Keratinocyte (primary cell): ENCODE results near the gene FAM124A. TPM values are rescaled to one million over a fixed set of nuclear protein-coding genes. Genes with fewer than 3 reads are reported as not detected.

ENCODE experiments used
- DNase-seq: peaks from one replicate; pipeline ENCODE4 v3.0.0-alpha.2; 2011; ENCODE audit warnings: low read depth, missing footprints, low spot score
- FAIRE-seq: peaks from 2 replicates; lab custom pipeline; 2011; peaks lifted over from hg19 to GRCh38; lab: Jason Lieb, UNC
- H2AFZ ChIP-seq: 2 replicates; pipeline ENCODE4 v1.6.0; 2012; ENCODE audit warnings: low read length, control low read depth, inconsistent platforms; ENCODE audit not compliant: control insufficient read depth
- H3K27ac ChIP-seq: 2 replicates; pipeline ENCODE4 v1.5.1; 2011; ENCODE audit warnings: low read length; ENCODE audit not compliant: control insufficient read depth, insufficient read depth
- H3K27me3 ChIP-seq: 3 replicates; pipeline ENCODE4 v1.6.0; 2011; ENCODE audit warnings: low read length; ENCODE audit not compliant: control insufficient read depth, insufficient read depth; ENCODE audit errors: extremely low read depth
- H3K36me3 ChIP-seq, 2 experiments: 2 replicates in 1 of 2; 3 replicates in 1 of 2; pipeline ENCODE4 v1.5.1; 2011; ENCODE audit warnings: low read length in 2 of 2, mild to moderate bottlenecking in 1 of 2; ENCODE audit not compliant: control insufficient read depth in 2 of 2, insufficient read depth in 2 of 2; ENCODE audit errors: extremely low read depth in 1 of 2
- H3K4me1 ChIP-seq: 3 replicates; pipeline ENCODE4 v1.5.1; 2011; ENCODE audit warnings: low read length; ENCODE audit not compliant: control insufficient read depth, insufficient read depth; ENCODE audit errors: extremely low read depth
- H3K4me2 ChIP-seq: 3 replicates; pipeline ENCODE4 v1.6.0; 2011; ENCODE audit warnings: low read depth, low read length; ENCODE audit not compliant: control insufficient read depth, insufficient read depth; ENCODE audit errors: extremely low read depth
- H3K4me3 ChIP-seq, 3 experiments: fragments of 200-600 bp in 1 of 3; sonication (generic) in 1 of 3; 2 replicates in 2 of 3; 3 replicates in 1 of 3; pipeline ENCODE4 v1.5.1; 2011 to 2016; ENCODE audit warnings: low read length in 3 of 3, mild to moderate bottlenecking in 3 of 3, control low read depth in 2 of 3, inconsistent platforms in 1 of 3, low read depth in 1 of 3, mixed read lengths in 1 of 3, mixed run types in 1 of 3, moderate library complexity in 1 of 3; ENCODE audit not compliant: control insufficient read depth in 2 of 3, insufficient read depth in 2 of 3; ENCODE audit errors: extremely low read depth in 1 of 3
- H3K79me2 ChIP-seq: 2 replicates; pipeline ENCODE4 v1.6.0; 2012; ENCODE audit warnings: low read length; ENCODE audit not compliant: control insufficient read depth, insufficient read depth
- H3K9ac ChIP-seq: 3 replicates; pipeline ENCODE4 v1.6.0; 2011; ENCODE audit warnings: low read length; ENCODE audit not compliant: control insufficient read depth, insufficient read depth; ENCODE audit errors: extremely low read depth
- H3K9me1 ChIP-seq: 3 replicates; pipeline ENCODE4 v1.6.0; 2011; ENCODE audit warnings: low read length; ENCODE audit not compliant: control insufficient read depth, insufficient read depth; ENCODE audit errors: extremely low read depth
- H3K9me3 ChIP-seq: 2 replicates; pipeline ENCODE4 v1.5.1; 2012; ENCODE audit warnings: low read depth, low read length; ENCODE audit not compliant: control insufficient read depth
- H4K20me1 ChIP-seq: 3 replicates; pipeline ENCODE4 v1.6.0; 2011; ENCODE audit warnings: low read length; ENCODE audit not compliant: control insufficient read depth, insufficient read depth; ENCODE audit errors: extremely low read depth
- CTCF ChIP-seq, 3 experiments: IDR thresholded peaks in 1 of 3; conservative IDR thresholded peaks in 1 of 3; optimal IDR thresholded peaks in 1 of 3; 2 replicates in 2 of 3; 3 replicates in 1 of 3; pipeline versions ENCODE3 to v1.5.1; 2011; ENCODE audit warnings: low read length in 3 of 3, mild to moderate bottlenecking in 3 of 3, moderate library complexity in 2 of 3, control low read depth in 1 of 3, inconsistent platforms in 1 of 3; ENCODE audit not compliant: insufficient read depth in 2 of 3; ENCODE audit errors: extremely low read depth in 1 of 3
- EZH2 ChIP-seq: IDR thresholded peaks from one replicate; pipeline ENCODE4 v1.6.1; 2012; ENCODE audit warnings: inconsistent platforms, mild to moderate bottlenecking, low read length, moderate library complexity
- dilution Hi-C: fragments of 300-500 bp; cut with MboI; formaldehyde crosslinking; loops from one replicate; pipeline ENCODE4 v1.7.0; 2020; ENCODE audit warnings: low sequenced_read_pairs; ENCODE audit not compliant: extremely low pct_ligation_motif_present
- polyA plus RNA-seq, 5 experiments: library from polyadenylated mRNA; depleted of rRNA in 3 of 5; stranded (reverse) in 3 of 5; stranded (forward) in 1 of 5; unstranded in 1 of 5; fragments of >200 nt; gene quantifications; 1 replicate in 1 of 5; 2 replicates in 3 of 5; 3 replicates in 1 of 5; pipeline versions ENCODE4 v1.2.1 to v1.2.3, GENCODE V29; 2011 to 2012; ENCODE audit warnings: missing spikeins in 2 of 5, low read depth in 1 of 5, low replicate concordance in 1 of 5

The FAM124A gene
- polyA plus RNA-seq, 1 donor (not counting 4 experiments of a cell fraction or from before 2014, with no cell fraction given) = 0.05 TPM

DNA sequence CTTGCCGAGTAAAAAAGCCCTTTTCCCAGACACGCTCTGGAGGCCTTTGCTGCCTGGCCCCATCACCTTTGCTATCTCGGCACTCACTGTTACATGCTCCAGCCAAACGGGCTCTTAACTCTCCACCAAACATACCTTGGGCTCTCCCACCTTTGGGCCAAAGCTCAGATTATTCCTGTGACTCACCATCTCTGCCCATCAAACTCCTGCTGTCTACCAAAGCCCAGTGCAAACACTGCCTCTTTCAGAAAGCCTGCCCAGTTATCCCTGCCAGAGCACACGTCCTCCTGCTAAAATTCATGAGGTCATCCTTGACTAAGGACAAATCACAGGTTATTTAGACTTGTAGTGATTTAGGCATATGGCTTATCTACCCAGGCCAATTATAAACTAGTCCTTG, 69.1 kb downstream of the FAM124A start:
- H3K4me2 ChIP-seq = no peak overlapping the region
- no peaks in the 10 kb centered on the region for H3K9me1 ChIP-seq
- H3K9ac ChIP-seq = no peak overlapping the region
- TF ChIP-seq EZH2 (no peak), CTCF (optimal IDR thresholded peaks at IDR 0.05 in 1 of 3, IDR thresholded peaks at IDR 0.05 in 1 of 3, conservative IDR thresholded peaks at IDR 0.05 in 1 of 3; ENCODE audit: extremely low read depth in 1 of 3, insufficient read depth in 2 of 3, low read length in 3 of 3) (no peak)
- H3K36me3 ChIP-seq = no peaks in the 10 kb centered on the region
- no peak overlapping the region for H2AFZ ChIP-seq
- H3K4me3 ChIP-seq = no peak overlapping the region
- DNase-seq = no peak
- H3K79me2 ChIP-seq = no peaks in the 10 kb centered on the region
- peaks cover 13% of the 10 kb centered on the region for H3K27me3 ChIP-seq
- H4K20me1 ChIP-seq = no peaks in the 10 kb centered on the region
- no peaks in the 10 kb centered on the region for H3K4me1 ChIP-seq
- no peak for FAIRE-seq
- H3K27ac ChIP-seq = no peak overlapping the region
- dilution Hi-C loops = no loop called here
- H3K9me3 ChIP-seq = no peaks in the 10 kb centered on the region

DNA sequence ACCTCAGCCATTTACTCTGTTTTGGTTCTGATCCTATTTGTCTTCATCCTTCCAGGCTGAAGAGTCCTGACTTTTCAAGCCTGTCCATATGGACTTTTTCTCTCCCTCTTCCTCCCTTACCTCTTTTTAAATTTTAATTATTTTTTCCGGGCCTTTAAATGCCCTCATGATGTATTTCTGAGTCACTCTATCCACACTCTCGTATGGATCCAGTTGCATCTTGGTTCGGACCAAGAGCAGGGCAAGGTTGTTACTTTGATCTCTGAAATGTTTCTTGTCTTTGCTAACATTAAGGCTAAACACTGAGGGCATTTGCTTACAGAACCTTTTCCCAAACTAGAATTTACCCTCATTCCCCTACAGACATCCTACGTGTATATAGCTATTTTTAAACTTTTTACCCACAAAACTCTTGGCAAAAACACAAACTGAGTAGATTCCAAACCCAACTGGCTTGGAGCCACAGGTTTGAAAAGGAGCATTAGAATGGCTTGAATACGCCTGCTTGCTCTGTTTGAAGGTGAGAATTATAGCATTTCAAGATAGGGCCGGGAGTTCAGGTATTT, 69.9 kb downstream of the FAM124A start:
- dilution Hi-C loops = no loop called here
- FAIRE-seq = no peak
- Histone ChIP-seq H3K4me2 (no peak overlapping the region), H3K27me3 (peaks cover 13% of the 10 kb centered on the region), H4K20me1 (no peaks in the 10 kb centered on the region), H3K4me3 (no peak overlapping the region), H3K4me1 (no peaks in the 10 kb centered on the region), H3K36me3 (no peaks in the 10 kb centered on the region), H3K9me1 (no peaks in the 10 kb centered on the region), H3K9me3 (no peaks in the 10 kb centered on the region), H2AFZ (no peak overlapping the region), H3K79me2 (no peaks in the 10 kb centered on the region), H3K9ac (no peak overlapping the region), H3K27ac (no peak overlapping the region)
- TF ChIP-seq CTCF (optimal IDR thresholded peaks at IDR 0.05 in 1 of 3, IDR thresholded peaks at IDR 0.05 in 1 of 3, conservative IDR thresholded peaks at IDR 0.05 in 1 of 3; ENCODE audit: extremely low read depth in 1 of 3, insufficient read depth in 2 of 3, low read length in 3 of 3) (no peak), EZH2 (no peak)
- no peak for DNase-seq
